H1 (cell line): ENCODE measurements around the gene SERPINB6. TPM values are rescaled to one million over a fixed set of nuclear protein-coding genes. Genes with fewer than 3 reads are reported as not detected.

Source experiments
- CTCF ChIA-PET: fragments of 300-600 bp; sonication (Branson Sonifier 250); formaldehyde crosslinking; loops from one replicate; lab custom pipeline; 2021; ENCODE audit not compliant: partially characterized antibody; lab: Charles Lee
- POLR2A ChIA-PET: fragments of 300-600 bp; sonication (Branson Sonifier 250); formaldehyde crosslinking; loops from one replicate; lab custom pipeline; 2021; ENCODE audit warnings: inconsistent platforms; ENCODE audit not compliant: partially characterized antibody; lab: Charles Lee
- DNase-seq, 2 experiments: peaks; one replicate each; pipeline versions ENCODE4 v3.0.0 to v3.0.0-alpha.2; 2010 to 2022; ENCODE audit warnings: low spot score in 2 of 2, low read depth in 1 of 2, mixed read lengths in 1 of 2
- FAIRE-seq: peaks from 2 replicates; lab custom pipeline; 2011; peaks lifted over from hg19 to GRCh38; lab: Jason Lieb, UNC
- H2AFZ ChIP-seq: 2 replicates; pipeline ENCODE4 v1.8.1; 2012; ENCODE audit warnings: low read length, inconsistent platforms
- H2AK5ac ChIP-seq: 2 replicates; pipeline ENCODE4 v1.6.1; 2013; ENCODE audit warnings: low read depth, low read length
- H2BK120ac ChIP-seq: replicated peaks from 2 replicates; pipeline ENCODE3; 2013; ENCODE audit warnings: low read depth, low read length, inconsistent platforms
- H2BK12ac ChIP-seq: 2 replicates; pipeline ENCODE4 v1.6.1; 2013; ENCODE audit warnings: low read depth, low read length
- H2BK15ac ChIP-seq: 2 replicates; pipeline ENCODE4 v1.6.1; 2013; ENCODE audit warnings: low read length
- H2BK20ac ChIP-seq: 2 replicates; pipeline ENCODE4 v1.6.1; 2013; ENCODE audit warnings: low read length
- H2BK5ac ChIP-seq: 2 replicates; pipeline ENCODE4 v1.6.1; 2013; ENCODE audit warnings: low read depth, low read length
- H3K14ac ChIP-seq: 2 replicates; pipeline ENCODE4 v1.6.1; 2013; ENCODE audit warnings: inconsistent platforms; ENCODE audit not compliant: insufficient read length
- H3K18ac ChIP-seq: 2 replicates; pipeline ENCODE4 v1.6.1; 2013; ENCODE audit warnings: low read length; ENCODE audit errors: extremely low read depth
- H3K23ac ChIP-seq: 2 replicates; pipeline ENCODE4 v1.6.1; 2013; ENCODE audit warnings: inconsistent platforms; ENCODE audit not compliant: insufficient read length
- H3K23me2 ChIP-seq: 2 replicates; pipeline ENCODE4 v1.6.1; 2013; ENCODE audit warnings: low read depth, low read length
- H3K27ac ChIP-seq: 2 replicates; pipeline ENCODE4 v1.6.1; 2011; ENCODE audit warnings: low read depth, low read length, inconsistent platforms
- H3K27me3 ChIP-seq, 4 experiments: replicated peaks in 1 of 4; 1 replicate in 1 of 4; 2 replicates in 3 of 4; pipeline versions ENCODE4 v1.6.1 to v1.8.1; 2011 to 2013; ENCODE audit warnings: low read length in 3 of 4, mild to moderate bottlenecking in 3 of 4, inconsistent platforms in 2 of 4, mixed read lengths in 2 of 4, moderate library complexity in 1 of 4; ENCODE audit not compliant: control insufficient read depth in 3 of 4, insufficient read depth in 3 of 4; ENCODE audit errors: extremely low read depth in 1 of 4
- H3K36me3 ChIP-seq, 4 experiments: 2 replicates each; pipeline versions ENCODE4 v1.6.1 to v1.8.1; 2011 to 2013; ENCODE audit warnings: mild to moderate bottlenecking in 4 of 4, low read length in 3 of 4, moderate library complexity in 2 of 4, control low read depth in 1 of 4, inconsistent platforms in 1 of 4; ENCODE audit not compliant: insufficient read depth in 4 of 4, control insufficient read depth in 2 of 4
- H3K4ac ChIP-seq: replicated peaks from 2 replicates; pipeline ENCODE3; 2013; ENCODE audit warnings: low read length, low read depth, mixed read lengths, inconsistent platforms; ENCODE audit not compliant: insufficient read length
- H3K4me1 ChIP-seq, 4 experiments: replicated peaks in 1 of 4; 1 replicate in 1 of 4; 2 replicates in 3 of 4; pipeline versions ENCODE4 v1.6.1 to v1.8.1; 2011 to 2013; ENCODE audit warnings: low read length in 3 of 4, inconsistent platforms in 2 of 4, mixed read lengths in 1 of 4; ENCODE audit not compliant: insufficient read depth in 4 of 4, control insufficient read depth in 3 of 4
- H3K4me2 ChIP-seq, 2 experiments: 2 replicates each; pipeline versions ENCODE4 v1.6.1 to v1.8.1; 2011 to 2013; ENCODE audit warnings: low read depth in 2 of 2, low read length in 2 of 2, control low read depth in 1 of 2, inconsistent platforms in 1 of 2, mild to moderate bottlenecking in 1 of 2; ENCODE audit not compliant: insufficient read depth in 1 of 2
- H3K4me3 ChIP-seq, 4 experiments: fragments of 200-600, 300-600 bp in 1 of 4; sonication (generic), shearing (Covaris generic), sonication (Bioruptor Twin) in 1 of 4; 2 replicates each; pipeline versions ENCODE4 v1.5.1 to v1.8.1; 2011 to 2016; ENCODE audit warnings: low read length in 4 of 4, low read depth in 3 of 4, control low read depth in 2 of 4, inconsistent platforms in 2 of 4, mild to moderate bottlenecking in 2 of 4, mixed read lengths in 1 of 4, moderate library complexity in 1 of 4; ENCODE audit not compliant: insufficient read depth in 2 of 4; ENCODE audit errors: extremely low read depth in 1 of 4
- H3K56ac ChIP-seq: replicated peaks from 2 replicates; pipeline ENCODE3; 2013; ENCODE audit warnings: low read depth, mild to moderate bottlenecking, mixed read lengths, low read length, inconsistent platforms; ENCODE audit not compliant: insufficient read length
- H3K79me1 ChIP-seq: 2 replicates; pipeline ENCODE4 v1.6.1; 2013; ENCODE audit warnings: low read depth, low read length, control low read depth
- H3K79me2 ChIP-seq, 2 experiments: 2 replicates each; pipeline versions ENCODE4 v1.6.1 to v1.8.1; 2012 to 2013; ENCODE audit warnings: low read length in 2 of 2, mild to moderate bottlenecking in 2 of 2, inconsistent platforms in 1 of 2; ENCODE audit not compliant: insufficient read depth in 2 of 2, control insufficient read depth in 1 of 2
- H3K9ac ChIP-seq, 4 experiments: replicated peaks in 1 of 4; 1 replicate in 1 of 4; 2 replicates in 3 of 4; pipeline versions ENCODE4 v1.6.1 to v1.8.1; 2011 to 2013; ENCODE audit warnings: low read depth in 3 of 4, low read length in 3 of 4, control low read depth in 2 of 4, mild to moderate bottlenecking in 2 of 4, moderate library complexity in 2 of 4, inconsistent platforms in 1 of 4; ENCODE audit errors: extremely low read depth in 1 of 4
- H3K9me3 ChIP-seq, 2 experiments: 2 replicates each; pipeline versions ENCODE4 v1.6.1 to v1.8.1; 2012 to 2013; ENCODE audit warnings: mild to moderate bottlenecking in 2 of 2, moderate library complexity in 2 of 2, control low read depth in 1 of 2, inconsistent platforms in 1 of 2, low read depth in 1 of 2, low read length in 1 of 2, mixed read lengths in 1 of 2; ENCODE audit not compliant: insufficient read depth in 2 of 2
- H4K20me1 ChIP-seq, 2 experiments: replicated peaks in 1 of 2; 2 replicates each; pipeline versions ENCODE3 to v1.8.1; 2011 to 2013; ENCODE audit warnings: inconsistent platforms in 2 of 2, low read length in 2 of 2, mild to moderate bottlenecking in 1 of 2; ENCODE audit not compliant: insufficient read depth in 2 of 2, control insufficient read depth in 1 of 2
- H4K5ac ChIP-seq: 2 replicates; pipeline ENCODE4 v1.6.1; 2013; ENCODE audit warnings: low read length, low read depth, mixed read lengths, inconsistent platforms; ENCODE audit not compliant: insufficient read length
- H4K8ac ChIP-seq: 2 replicates; pipeline ENCODE4 v1.8.0; 2013; ENCODE audit warnings: mild to moderate bottlenecking, moderate library complexity, low read length, inconsistent platforms; ENCODE audit not compliant: insufficient read depth; ENCODE audit errors: extremely low read depth
- H4K91ac ChIP-seq: replicated peaks from 2 replicates; pipeline ENCODE3; 2013; ENCODE audit warnings: low read length, mixed read lengths, inconsistent platforms; ENCODE audit not compliant: insufficient read length
- CHD2 ChIP-seq: IDR thresholded peaks from 2 replicates; pipeline ENCODE4 v1.6.1; 2012; ENCODE audit warnings: low read length, improper control_type of control experiment
- POLR2AphosphoS5 ChIP-seq: IDR thresholded peaks from 2 replicates; pipeline ENCODE4 v1.6.1; 2011; ENCODE audit warnings: low read depth, low read length
- SP1 ChIP-seq: IDR thresholded peaks from 2 replicates; pipeline ENCODE4 v1.6.1; 2011; ENCODE audit warnings: low read depth, low read length
- TCF12 ChIP-seq: IDR thresholded peaks from 2 replicates; pipeline ENCODE4 v1.6.1; 2011; ENCODE audit warnings: low read depth, mild to moderate bottlenecking, low read length
- WGBS, 2 experiments: shearing (Covaris generic) in 1 of 2; methylation state at CpG; one replicate each; pipeline versions ENCODE4 v1.1.6 to v1.1.7; 2013 to 2015; ENCODE audit warnings: low lambda C conversion rate in 2 of 2, mixed read lengths in 2 of 2, inconsistent platforms in 1 of 2, low coverage in 1 of 2, missing lambda C conversion rate in 1 of 2; ENCODE audit not compliant: insufficient replicate concordance in 2 of 2, insufficient coverage in 1 of 2, insufficient read length in 1 of 2; ENCODE audit errors: extremely low coverage in 1 of 2, missing lambda C conversion rate in 1 of 2; 5-methylcytosine and 5-hydroxymethylcytosine counted together
- polyA plus RNA-seq, 7 experiments: library from polyadenylated mRNA; depleted of rRNA in 3 of 7; stranded (reverse) in 5 of 7; unstranded in 2 of 7; fragments of >200 nt in 5 of 7; fragments of 200-250 nt in 2 of 7; gene quantifications; 1 replicate in 5 of 7; 2 replicates in 1 of 7; 4 replicates in 1 of 7; pipeline versions ENCODE4 v1.2.1 to v1.2.3, GENCODE V29; 2011 to 2013; ENCODE audit warnings: missing spikeins in 2 of 7, mixed read lengths in 2 of 7
- total RNA-seq: library from RNA; stranded (reverse); fragmentation: NEBNext Ultra II Directional; extraction: Animal tissue kit (Norgen Biotek cat#: 25700); gene quantifications from 2 replicates; pipeline ENCODE4 v1.2.1, GENCODE V29; 2021

The SERPINB6 gene
- total and polyA plus RNA-seq, 2 of the 8 experiments (the other 6 are each of a cell fraction or from before 2014, with no cell fraction given): 27.2 to 29.4 TPM

- no peaks in the 10 kb centered on the region for H3K79me2 ChIP-seq
- no peak overlapping the region for H3K4me2 ChIP-seq
- no peak overlapping the region for H2AK5ac ChIP-seq
- H2BK5ac ChIP-seq: no peak overlapping the region
- no peak overlapping the region for H4K5ac ChIP-seq
- H3K18ac ChIP-seq: no peak overlapping the region
- no peak overlapping the region for H4K8ac ChIP-seq
- H3K9ac ChIP-seq: no peak overlapping the region
- CTCF ChIA-PET: interaction anchor here (1.2 to 9.3 kb wide), 7 partner anchors 8 to 189 kb away, joined by 3 to 54 read pairs (median 4); partner anchors contain the start of gene SERPINB6
- no peak overlapping the region for H3K4me3 ChIP-seq
- no peak overlapping the region for H3K4ac ChIP-seq
- no peak for FAIRE-seq
- no peak overlapping the region for H3K23ac ChIP-seq
- no peak overlapping the region for H2BK12ac ChIP-seq
- peaks cover 2 to 6% (median 4%) of the 10 kb centered on the region in 4 experiments; a peak in 5 of 7 replicates for H3K4me1 ChIP-seq
- H2BK15ac ChIP-seq: no peak overlapping the region
- no peak overlapping the region for H3K27ac ChIP-seq
- DNase-seq: no peak
- H3K56ac ChIP-seq: no peak overlapping the region
- TF ChIP-seq CHD2: no peak
- TF ChIP-seq POLR2AphosphoS5: no peak
- no peak for TF ChIP-seq TCF12
- no peak for TF ChIP-seq SP1
- no peaks in the 10 kb centered on the region for H3K36me3 ChIP-seq
- 87% methylated on average over 2 of the region's 2 CpGs; no CpG with 5 or more reads in 1 of the 2 experiments for WGBS, 2 experiments
- H2BK120ac ChIP-seq: no peak overlapping the region
- H4K91ac ChIP-seq: no peak overlapping the region
- H2BK20ac ChIP-seq: no peak overlapping the region
- H3K79me1 ChIP-seq: no peaks in the 10 kb centered on the region
- H3K14ac ChIP-seq: no peak overlapping the region
- POLR2A ChIA-PET: interaction anchor here (0.6 to 1.0 kb wide), 4 partner anchors 9 to 66 kb away, joined by 3 to 4 read pairs (median 3); no protein-coding TSS in a partner anchor
- H2AFZ ChIP-seq: no peak overlapping the region
- H3K9me3 ChIP-seq: no peaks in the 10 kb centered on the region
- no peaks in the 10 kb centered on the region for H4K20me1 ChIP-seq
- no peaks in the 10 kb centered on the region for H3K27me3 ChIP-seq
- no peaks in the 10 kb centered on the region for H3K23me2 ChIP-seq
Observed at GRCh38 chr6:2979819-2980464, 8.6 kb upstream of the SERPINB6 start.
